WTC11 (cell line): ENCODE results near the gene MT1H. TPM values are rescaled to one million over a fixed set of nuclear protein-coding genes. Genes with fewer than 3 reads are reported as not detected.

Experiments used
- ATAC-seq: fragments of 200-7000 bp; cut with Tn5 transposase; 2 replicates; pipeline ENCODE4 v1.10.0; 2021; ENCODE audit warnings: mild to moderate bottlenecking, moderate library complexity
- CTCF ChIA-PET: fragments of 300-600 bp; sonication (Branson Sonifier 250); formaldehyde crosslinking; loops from one replicate; lab custom pipeline; 2021; ENCODE audit warnings: antibody characterized with exemption; lab: Charles Lee
- POLR2A ChIA-PET: fragments of 350-600 bp; sonication (Branson Sonifier 250); formaldehyde crosslinking; loops from one replicate; lab custom pipeline; 2021; ENCODE audit warnings: antibody characterized with exemption; lab: Charles Lee
- DNase-seq: peaks from one replicate; pipeline ENCODE4 v3.0.0; 2021; ENCODE audit warnings: low spot score
- H3K27ac Mint-ChIP-seq: 2 replicates; pipeline ENCODE4 v1.8.0; 2021; ENCODE audit warnings: mixed read lengths
- H3K27me3 Mint-ChIP-seq: 2 replicates; pipeline ENCODE4 v1.8.0; 2021; ENCODE audit warnings: low read depth, mild to moderate bottlenecking, moderate library complexity, mixed read lengths
- H3K36me3 Mint-ChIP-seq: 2 replicates; pipeline ENCODE4 v1.8.0; 2021; ENCODE audit warnings: mixed read lengths
- H3K4me1 Mint-ChIP-seq: 2 replicates; pipeline ENCODE4 v1.8.0; 2022; ENCODE audit warnings: mixed read lengths
- H3K4me3 Mint-ChIP-seq: 2 replicates; pipeline ENCODE4 v1.8.0; 2021; ENCODE audit warnings: mild to moderate bottlenecking, moderate library complexity, mixed read lengths
- H3K9me3 Mint-ChIP-seq: 2 replicates; pipeline ENCODE4 v1.8.0; 2021; ENCODE audit warnings: mixed read lengths
- CTCF ChIP-seq: fragments of 200-600 bp; IDR thresholded peaks from 2 replicates; pipeline ENCODE4 v1.8.0; 2022; ENCODE audit warnings: antibody characterized with exemption
- ELF4 ChIP-seq: sonication (generic); formaldehyde crosslinking; IDR thresholded peaks from 2 replicates; pipeline ENCODE4 v1.8.1; 2022; ENCODE audit warnings: low read depth, mild to moderate bottlenecking, moderate library complexity, missing genetic modification reagents
- ETV6 ChIP-seq: sonication (generic); formaldehyde crosslinking; IDR thresholded peaks from 2 replicates; pipeline ENCODE4 v1.8.1; 2022; ENCODE audit warnings: mild to moderate bottlenecking, missing genetic modification reagents
- FOXP1 ChIP-seq: sonication (generic); formaldehyde crosslinking; IDR thresholded peaks from 2 replicates; pipeline ENCODE4 v1.8.0; 2022; ENCODE audit warnings: missing genetic modification reagents, mild to moderate bottlenecking, moderate library complexity, borderline replicate concordance
- MYBL2 ChIP-seq: sonication (generic); formaldehyde crosslinking; IDR thresholded peaks from 2 replicates; pipeline ENCODE4 v1.8.1; 2023; ENCODE audit warnings: mild to moderate bottlenecking, moderate library complexity, missing genetic modification reagents
- TCF7 ChIP-seq: sonication (generic); formaldehyde crosslinking; IDR thresholded peaks from 2 replicates; pipeline ENCODE4 v1.8.0; 2022; ENCODE audit warnings: mild to moderate bottlenecking, low read depth, missing genetic modification reagents, moderate library complexity
- TEAD1 ChIP-seq: sonication (generic); formaldehyde crosslinking; IDR thresholded peaks from 2 replicates; pipeline ENCODE4 v1.8.0; 2022; ENCODE audit warnings: mild to moderate bottlenecking, missing genetic modification reagents
- TEAD4 ChIP-seq: sonication (generic); formaldehyde crosslinking; IDR thresholded peaks from 2 replicates; pipeline ENCODE4 v1.8.0; 2022; ENCODE audit warnings: mild to moderate bottlenecking, missing genetic modification reagents
- USF2 ChIP-seq: sonication (generic); formaldehyde crosslinking; IDR thresholded peaks from 2 replicates; pipeline ENCODE4 v1.8.1; 2023; ENCODE audit warnings: mild to moderate bottlenecking, missing genetic modification reagents, moderate library complexity
- ZNF121 ChIP-seq: sonication (generic); formaldehyde crosslinking; IDR thresholded peaks from 2 replicates; pipeline ENCODE4 v1.8.0; 2023; ENCODE audit warnings: missing genetic modification reagents
- ZNF219 ChIP-seq: sonication (generic); formaldehyde crosslinking; IDR thresholded peaks from 2 replicates; pipeline ENCODE4 v1.8.0; 2023; ENCODE audit warnings: missing genetic modification reagents, mild to moderate bottlenecking, borderline replicate concordance
- ZNF281 ChIP-seq: sonication (generic); formaldehyde crosslinking; IDR thresholded peaks from 2 replicates; pipeline ENCODE4 v1.8.0; 2023; ENCODE audit warnings: mild to moderate bottlenecking, missing genetic modification reagents
- ZNF396 ChIP-seq: fragments of 250-450 bp; sonication (Bioruptor Pico); IDR thresholded peaks from 2 replicates; pipeline ENCODE4 v1.8.0; 2021; ENCODE audit warnings: mild to moderate bottlenecking, moderate library complexity, borderline replicate concordance
- total RNA-seq: library from RNA; stranded (reverse); gene quantifications from 3 replicates; pipeline ENCODE4 v1.2.3, GENCODE V29; 2021
- TF ChIP-seq, protein P1 (sequence below): sonication (generic); formaldehyde crosslinking; IDR thresholded peaks from 2 replicates; pipeline ENCODE4 v1.8.1; 2023; ENCODE audit warnings: mild to moderate bottlenecking, missing genetic modification reagents
- TF ChIP-seq, protein P2 (sequence below): sonication (generic); formaldehyde crosslinking; IDR thresholded peaks from 2 replicates; pipeline ENCODE4 v1.8.1; 2023; ENCODE audit warnings: mild to moderate bottlenecking, missing genetic modification reagents
- TF ChIP-seq, protein P3 (sequence below): sonication (generic); formaldehyde crosslinking; IDR thresholded peaks from 2 replicates; pipeline ENCODE4 v1.8.0; 2022; ENCODE audit warnings: mild to moderate bottlenecking, missing genetic modification reagents
- TF ChIP-seq, protein P4 (sequence below): sonication (generic); formaldehyde crosslinking; conservative IDR thresholded peaks from 2 replicates; pipeline ENCODE4 v1.8.1; 2023; ENCODE audit warnings: mild to moderate bottlenecking, low read depth, missing genetic modification reagents, moderate library complexity
- TF ChIP-seq, protein P5 (sequence below): sonication (generic); formaldehyde crosslinking; IDR thresholded peaks from 2 replicates; pipeline ENCODE4 v1.8.1; 2022; ENCODE audit warnings: low read depth, missing genetic modification reagents, borderline replicate concordance

MT1H gene
- total RNA-seq, 1 experiment from 2014 or later, result 122 TPM

GRCh38 chr16:56686758-56687157, 17.1 kb downstream of the MT1H start:
- H3K4me1 Mint-ChIP-seq, result peaks cover 21% of the 10 kb centered on the region
- CTCF ChIA-PET, result no interaction called here

GRCh38 chr16:56688762-56689161, 19.1 kb downstream of the MT1H start:
- Mint-ChIP-seq H3K36me3 (peaks cover 23% of the 10 kb centered on the region), H3K4me3 (no peak overlapping the region), H3K27ac (no peak overlapping the region), H3K27me3 (peaks cover 2% of the 10 kb centered on the region; the same call in 1 of the 2 replicates), H3K9me3 (peaks cover 16% of the 10 kb centered on the region), H3K4me1 (peaks cover 15% of the 10 kb centered on the region)
- ChIA-PET POLR2A (no interaction called here), CTCF (interaction anchor here (0.9 to 2.3 kb wide), 2 partner anchors 13 to 15 kb away, joined by 3 to 8 read pairs; no protein-coding TSS in a partner anchor)
- TF ChIP-seq ZNF396 (CRISPR knock-in tag) (no peak), TEAD4 (CRISPR knock-in tag) (no peak), ELF4 (CRISPR knock-in tag) (no peak), ZNF219 (CRISPR knock-in tag) (no peak), FOXP1 (CRISPR knock-in tag) (no peak), MYBL2 (CRISPR knock-in tag) (no peak), ZNF281 (CRISPR knock-in tag) (no peak), ZNF121 (CRISPR knock-in tag) (no peak), TEAD1 (no peak), CTCF (no peak), ETV6 (CRISPR knock-in tag) (no peak)
- TF ChIP-seq, protein P1, sequence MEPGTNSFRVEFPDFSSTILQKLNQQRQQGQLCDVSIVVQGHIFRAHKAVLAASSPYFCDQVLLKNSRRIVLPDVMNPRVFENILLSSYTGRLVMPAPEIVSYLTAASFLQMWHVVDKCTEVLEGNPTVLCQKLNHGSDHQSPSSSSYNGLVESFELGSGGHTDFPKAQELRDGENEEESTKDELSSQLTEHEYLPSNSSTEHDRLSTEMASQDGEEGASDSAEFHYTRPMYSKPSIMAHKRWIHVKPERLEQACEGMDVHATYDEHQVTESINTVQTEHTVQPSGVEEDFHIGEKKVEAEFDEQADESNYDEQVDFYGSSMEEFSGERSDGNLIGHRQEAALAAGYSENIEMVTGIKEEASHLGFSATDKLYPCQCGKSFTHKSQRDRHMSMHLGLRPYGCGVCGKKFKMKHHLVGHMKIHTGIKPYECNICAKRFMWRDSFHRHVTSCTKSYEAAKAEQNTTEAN (CRISPR knock-in tag), result no peak
- TF ChIP-seq, protein P2, sequence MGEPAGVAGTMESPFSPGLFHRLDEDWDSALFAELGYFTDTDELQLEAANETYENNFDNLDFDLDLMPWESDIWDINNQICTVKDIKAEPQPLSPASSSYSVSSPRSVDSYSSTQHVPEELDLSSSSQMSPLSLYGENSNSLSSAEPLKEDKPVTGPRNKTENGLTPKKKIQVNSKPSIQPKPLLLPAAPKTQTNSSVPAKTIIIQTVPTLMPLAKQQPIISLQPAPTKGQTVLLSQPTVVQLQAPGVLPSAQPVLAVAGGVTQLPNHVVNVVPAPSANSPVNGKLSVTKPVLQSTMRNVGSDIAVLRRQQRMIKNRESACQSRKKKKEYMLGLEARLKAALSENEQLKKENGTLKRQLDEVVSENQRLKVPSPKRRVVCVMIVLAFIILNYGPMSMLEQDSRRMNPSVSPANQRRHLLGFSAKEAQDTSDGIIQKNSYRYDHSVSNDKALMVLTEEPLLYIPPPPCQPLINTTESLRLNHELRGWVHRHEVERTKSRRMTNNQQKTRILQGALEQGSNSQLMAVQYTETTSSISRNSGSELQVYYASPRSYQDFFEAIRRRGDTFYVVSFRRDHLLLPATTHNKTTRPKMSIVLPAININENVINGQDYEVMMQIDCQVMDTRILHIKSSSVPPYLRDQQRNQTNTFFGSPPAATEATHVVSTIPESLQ (CRISPR knock-in tag), result no peak
- TF ChIP-seq, protein P3, sequence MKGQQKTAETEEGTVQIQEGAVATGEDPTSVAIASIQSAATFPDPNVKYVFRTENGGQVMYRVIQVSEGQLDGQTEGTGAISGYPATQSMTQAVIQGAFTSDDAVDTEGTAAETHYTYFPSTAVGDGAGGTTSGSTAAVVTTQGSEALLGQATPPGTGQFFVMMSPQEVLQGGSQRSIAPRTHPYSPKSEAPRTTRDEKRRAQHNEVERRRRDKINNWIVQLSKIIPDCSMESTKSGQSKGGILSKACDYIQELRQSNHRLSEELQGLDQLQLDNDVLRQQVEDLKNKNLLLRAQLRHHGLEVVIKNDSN (CRISPR knock-in tag), result no peak
- TF ChIP-seq, protein P4, sequence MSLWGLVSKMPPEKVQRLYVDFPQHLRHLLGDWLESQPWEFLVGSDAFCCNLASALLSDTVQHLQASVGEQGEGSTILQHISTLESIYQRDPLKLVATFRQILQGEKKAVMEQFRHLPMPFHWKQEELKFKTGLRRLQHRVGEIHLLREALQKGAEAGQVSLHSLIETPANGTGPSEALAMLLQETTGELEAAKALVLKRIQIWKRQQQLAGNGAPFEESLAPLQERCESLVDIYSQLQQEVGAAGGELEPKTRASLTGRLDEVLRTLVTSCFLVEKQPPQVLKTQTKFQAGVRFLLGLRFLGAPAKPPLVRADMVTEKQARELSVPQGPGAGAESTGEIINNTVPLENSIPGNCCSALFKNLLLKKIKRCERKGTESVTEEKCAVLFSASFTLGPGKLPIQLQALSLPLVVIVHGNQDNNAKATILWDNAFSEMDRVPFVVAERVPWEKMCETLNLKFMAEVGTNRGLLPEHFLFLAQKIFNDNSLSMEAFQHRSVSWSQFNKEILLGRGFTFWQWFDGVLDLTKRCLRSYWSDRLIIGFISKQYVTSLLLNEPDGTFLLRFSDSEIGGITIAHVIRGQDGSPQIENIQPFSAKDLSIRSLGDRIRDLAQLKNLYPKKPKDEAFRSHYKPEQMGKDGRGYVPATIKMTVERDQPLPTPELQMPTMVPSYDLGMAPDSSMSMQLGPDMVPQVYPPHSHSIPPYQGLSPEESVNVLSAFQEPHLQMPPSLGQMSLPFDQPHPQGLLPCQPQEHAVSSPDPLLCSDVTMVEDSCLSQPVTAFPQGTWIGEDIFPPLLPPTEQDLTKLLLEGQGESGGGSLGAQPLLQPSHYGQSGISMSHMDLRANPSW (CRISPR knock-in tag), result no peak
- TF ChIP-seq, protein P5, sequence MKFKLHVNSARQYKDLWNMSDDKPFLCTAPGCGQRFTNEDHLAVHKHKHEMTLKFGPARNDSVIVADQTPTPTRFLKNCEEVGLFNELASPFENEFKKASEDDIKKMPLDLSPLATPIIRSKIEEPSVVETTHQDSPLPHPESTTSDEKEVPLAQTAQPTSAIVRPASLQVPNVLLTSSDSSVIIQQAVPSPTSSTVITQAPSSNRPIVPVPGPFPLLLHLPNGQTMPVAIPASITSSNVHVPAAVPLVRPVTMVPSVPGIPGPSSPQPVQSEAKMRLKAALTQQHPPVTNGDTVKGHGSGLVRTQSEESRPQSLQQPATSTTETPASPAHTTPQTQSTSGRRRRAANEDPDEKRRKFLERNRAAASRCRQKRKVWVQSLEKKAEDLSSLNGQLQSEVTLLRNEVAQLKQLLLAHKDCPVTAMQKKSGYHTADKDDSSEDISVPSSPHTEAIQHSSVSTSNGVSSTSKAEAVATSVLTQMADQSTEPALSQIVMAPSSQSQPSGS, result no peak
- no peak for DNase-seq
- ATAC-seq, result peak; percentile 33; the same call in 1 of the 2 replicates

More at GRCh38 chr16:56686758-56687157, 17.1 kb downstream of the MT1H start:
- no peak for DNase-seq
- H3K9me3 Mint-ChIP-seq, result peaks cover 16% of the 10 kb centered on the region
- H3K36me3 Mint-ChIP-seq, result peaks cover 30% of the 10 kb centered on the region
- no peak overlapping the region for H3K4me3 Mint-ChIP-seq
- H3K27ac Mint-ChIP-seq, result no peak overlapping the region
- TF ChIP-seq ELF4 (CRISPR knock-in tag) (no peak), TCF7 (CRISPR knock-in tag) (no peak), USF2 (CRISPR knock-in tag) (no peak)
- TF ChIP-seq, all 79 proteins: peak for 0
- peaks cover 5% of the 10 kb centered on the region for H3K27me3 Mint-ChIP-seq
- ATAC-seq, result no peak
- POLR2A ChIA-PET, result interaction anchor here (0.7 to 1.8 kb wide), 3 partner anchors 11 to 246 kb away, joined by 4 to 5 read pairs (median 4); partner anchors contain the start of gene MT1E
